Trophoblast cell (in vitro differentiated cells and primary cell): ENCODE results near the gene TMEM97.

Source experiments
- DNase-seq, 2 donors: peaks; one replicate each; pipeline ENCODE4 v3.0.0-alpha.2; 2016
- H2AFZ ChIP-seq: 2 replicates; pipeline ENCODE4 v1.6.1; 2013; ENCODE audit warnings: low read length, moderate library complexity, mild to moderate bottlenecking; ENCODE audit not compliant: insufficient read depth, poor library complexity
- H2AK5ac ChIP-seq: 2 replicates; pipeline ENCODE4 v1.6.1; 2013; ENCODE audit warnings: mild to moderate bottlenecking, low read length
- H2BK120ac ChIP-seq: 2 replicates; pipeline ENCODE4 v1.6.1; 2013; ENCODE audit warnings: low read length, mild to moderate bottlenecking, moderate library complexity; ENCODE audit not compliant: insufficient read depth, poor library complexity
- H2BK12ac ChIP-seq: 2 replicates; pipeline ENCODE4 v1.6.1; 2013; ENCODE audit warnings: mild to moderate bottlenecking, low read length, moderate library complexity
- H2BK5ac ChIP-seq: 2 replicates; pipeline ENCODE4 v1.6.1; 2013; ENCODE audit warnings: low read length, low read depth, moderate library complexity, mild to moderate bottlenecking; ENCODE audit not compliant: poor library complexity
- H3K14ac ChIP-seq: 2 replicates; pipeline ENCODE4 v1.6.1; 2013; ENCODE audit warnings: mild to moderate bottlenecking, low read length
- H3K18ac ChIP-seq: 2 replicates; pipeline ENCODE4 v1.6.1; 2013; ENCODE audit warnings: mild to moderate bottlenecking, low read length
- H3K23ac ChIP-seq: 2 replicates; pipeline ENCODE4 v1.6.1; 2013; ENCODE audit warnings: low read length
- H3K27ac ChIP-seq: 2 replicates; pipeline ENCODE4 v1.5.1; 2013; ENCODE audit warnings: low read depth, mild to moderate bottlenecking, inconsistent platforms, low read length, moderate library complexity
- H3K27me3 ChIP-seq: 2 replicates; pipeline ENCODE4 v1.6.1; 2013; ENCODE audit warnings: inconsistent platforms, mild to moderate bottlenecking, low read length, moderate library complexity; ENCODE audit not compliant: insufficient read depth
- H3K36me3 ChIP-seq, 2 experiments: 1 replicate in 1 of 2; 2 replicates in 1 of 2; pipeline ENCODE4 v1.6.1; 2013; ENCODE audit warnings: low read length in 2 of 2, mild to moderate bottlenecking in 2 of 2, moderate library complexity in 1 of 2; ENCODE audit not compliant: insufficient read depth in 2 of 2, control insufficient read depth in 1 of 2
- H3K4ac ChIP-seq: 2 replicates; pipeline ENCODE4 v1.6.1; 2013; ENCODE audit warnings: low read depth, mild to moderate bottlenecking, low read length, moderate library complexity
- H3K4me1 ChIP-seq, 2 experiments: 1 replicate in 1 of 2; 2 replicates in 1 of 2; pipeline ENCODE4 v1.6.1; 2013; ENCODE audit warnings: low read length in 2 of 2, mild to moderate bottlenecking in 2 of 2, moderate library complexity in 1 of 2; ENCODE audit not compliant: insufficient read depth in 2 of 2, control insufficient read depth in 1 of 2
- H3K4me2 ChIP-seq: 2 replicates; pipeline ENCODE4 v1.6.1; 2013; ENCODE audit warnings: inconsistent platforms, mild to moderate bottlenecking, low read length, moderate library complexity
- H3K4me3 ChIP-seq: 2 replicates; pipeline ENCODE4 v1.5.1; 2013; ENCODE audit warnings: mild to moderate bottlenecking, low read depth, low read length, inconsistent platforms
- H3K79me1 ChIP-seq: one replicate; pipeline ENCODE4 v1.6.1; 2013; ENCODE audit warnings: low read length
- H3K79me2 ChIP-seq: 2 replicates; pipeline ENCODE4 v1.6.1; 2013; ENCODE audit warnings: low read length, mild to moderate bottlenecking; ENCODE audit not compliant: control insufficient read depth, insufficient read depth, poor library complexity
- H3K9ac ChIP-seq: 2 replicates; pipeline ENCODE4 v1.6.1; 2013; ENCODE audit warnings: mild to moderate bottlenecking, low read length
- H3K9me3 ChIP-seq: 2 replicates; pipeline ENCODE4 v1.6.1; 2013; ENCODE audit warnings: low read depth, mild to moderate bottlenecking, control low read depth, inconsistent platforms, low read length; ENCODE audit not compliant: insufficient read depth
- H4K12ac ChIP-seq: 2 replicates; pipeline ENCODE4 v1.6.1; 2013; ENCODE audit warnings: low read depth, mild to moderate bottlenecking, low read length, moderate library complexity
- H4K8ac ChIP-seq: 2 replicates; pipeline ENCODE4 v1.6.1; 2013; ENCODE audit warnings: low read depth, mild to moderate bottlenecking, low read length, moderate library complexity
- H4K91ac ChIP-seq: one replicate; pipeline ENCODE4 v1.6.1; 2013; ENCODE audit warnings: low read depth, mild to moderate bottlenecking, low read length, moderate library complexity
- WGBS: extraction: QIAGEN DNeasy Blood & Tissue Kit; methylation state at CpG from one replicate; pipeline ENCODE4 v1.1.7; 2013; ENCODE audit warnings: missing lambda C conversion rate; ENCODE audit not compliant: insufficient read length, insufficient coverage; ENCODE audit errors: extremely low coverage; 5-methylcytosine and 5-hydroxymethylcytosine counted together

The TMEM97 gene

GRCh38 chr17:28357901-28358197 lies 38.8 kb downstream of the TMEM97 start:
- Histone ChIP-seq H3K9me3 (no peaks in the 10 kb centered on the region), H2BK5ac (no peak overlapping the region), H3K23ac (no peak overlapping the region), H3K79me2 (peaks cover 10% of the 10 kb centered on the region), H3K36me3 (peaks cover 33 to 43% of the 10 kb centered on the region in 2 experiments), H2BK120ac (no peak overlapping the region), H4K8ac (peak overlapping the region; percentile 99), H3K4me2 (peak overlapping the region; percentile 81), H3K4ac (peak overlapping the region; percentile 75), H4K91ac (peak overlapping the region; percentile 88), H3K14ac (peak overlapping the region; percentile 88), H3K18ac (peak overlapping the region; percentile 82), H3K4me1 (peaks cover 0 to 9% of the 10 kb centered on the region in 2 experiments), H2AFZ (peak overlapping the region; percentile 89), H2BK12ac (no peak overlapping the region), H2AK5ac (peak overlapping the region; percentile 65), H4K12ac (peak overlapping the region; percentile 92), H3K27me3 (no peaks in the 10 kb centered on the region), H3K79me1 (peaks cover 9% of the 10 kb centered on the region), H3K4me3 (peak overlapping the region; percentile 96), H3K9ac (peak overlapping the region; percentile 94), H3K27ac (no peak overlapping the region)
- no CpG with 5 or more reads among the region's 4 CpGs for WGBS
- DNase-seq, result no peak

- Histone ChIP-seq H3K23ac (no peak overlapping the region), H4K8ac (no peak overlapping the region), H3K27ac (no peak overlapping the region), H3K79me2 (no peaks in the 10 kb centered on the region), H3K9ac (no peak overlapping the region), H3K18ac (no peak overlapping the region), H3K9me3 (no peaks in the 10 kb centered on the region), H3K4me3 (no peak overlapping the region), H3K27me3 (no peaks in the 10 kb centered on the region), H3K4ac (no peak overlapping the region), H2BK12ac (no peak overlapping the region), H3K4me2 (no peak overlapping the region), H4K12ac (no peak overlapping the region), H3K79me1 (no peaks in the 10 kb centered on the region), H2AFZ (no peak overlapping the region), H2BK5ac (no peak overlapping the region), H3K4me1 (peaks cover 0 to 1% of the 10 kb centered on the region in 2 experiments), H4K91ac (no peak overlapping the region), H3K14ac (no peak overlapping the region), H2BK120ac (no peak overlapping the region), H2AK5ac (no peak overlapping the region), H3K36me3 (peaks cover 25 to 46% of the 10 kb centered on the region in 2 experiments)
- WGBS, result no CpG with 5 or more reads among the region's 5 CpGs
- DNase-seq, result no peak
Observed at GRCh38 chr17:28363186-28363585, 44.2 kb downstream of the TMEM97 start.

GRCh38 chr17:28363776-28364650 lies 45.0 kb downstream of the TMEM97 start:
- no peaks in the 10 kb centered on the region for H3K27me3 ChIP-seq
- no peak overlapping the region for H2BK12ac ChIP-seq
- no peak overlapping the region for H4K91ac ChIP-seq
- H2AFZ ChIP-seq, result no peak overlapping the region
- no peaks in the 10 kb centered on the region for H3K4me1 ChIP-seq
- H2BK5ac ChIP-seq, result no peak overlapping the region
- no peak overlapping the region for H3K14ac ChIP-seq
- peaks cover 25 to 46% of the 10 kb centered on the region in 2 experiments for H3K36me3 ChIP-seq
- no peak overlapping the region for H4K12ac ChIP-seq
- H2BK120ac ChIP-seq, result no peak overlapping the region
- no peaks in the 10 kb centered on the region for H3K79me2 ChIP-seq
- H4K8ac ChIP-seq, result no peak overlapping the region
- no peak overlapping the region for H3K9ac ChIP-seq
- no CpG with 5 or more reads among the region's 8 CpGs for WGBS
- no peaks in the 10 kb centered on the region for H3K9me3 ChIP-seq
- H2AK5ac ChIP-seq, result no peak overlapping the region
- H3K79me1 ChIP-seq, result no peaks in the 10 kb centered on the region
- no peak overlapping the region for H3K27ac ChIP-seq
- H3K4me2 ChIP-seq, result no peak overlapping the region
- no peak overlapping the region for H3K18ac ChIP-seq
- H3K23ac ChIP-seq, result no peak overlapping the region
- H3K4me3 ChIP-seq, result peak overlapping the region; percentile 37
- DNase-seq, result no peak
- no peak overlapping the region for H3K4ac ChIP-seq

GRCh38 chr17:28364665-28365363 lies 45.8 kb downstream of the TMEM97 start, which contains the start of gene SEBOX:
TSS of gene SEBOX (minus strand) at chr17:28365199. CDS start at chr17:28365151, 48 bp downstream.
- DNase-seq, result no peak
- Histone ChIP-seq H3K4me3 (peak within 1 kb of the TSS; percentile 37), H3K23ac (no peak within 1 kb of the TSS), H3K79me2 (no peaks in the 10 kb centered on the region), H3K79me1 (no peaks in the 10 kb centered on the region), H4K8ac (no peak within 1 kb of the TSS), H3K4ac (no peak within 1 kb of the TSS), H3K9ac (peak within 1 kb of the TSS; percentile 15), H3K27me3 (no peaks in the 10 kb centered on the region), H2BK120ac (no peak within 1 kb of the TSS), H4K91ac (no peak within 1 kb of the TSS), H2BK12ac (no peak within 1 kb of the TSS), H3K4me1 (peaks cover 2 to 3% of the 10 kb centered on the region in 2 experiments), H3K9me3 (no peaks in the 10 kb centered on the region), H2BK5ac (no peak within 1 kb of the TSS), H3K27ac (no peak within 1 kb of the TSS), H3K18ac (no peak within 1 kb of the TSS), H4K12ac (no peak within 1 kb of the TSS), H2AFZ (no peak within 1 kb of the TSS), H3K4me2 (no peak within 1 kb of the TSS), H2AK5ac (no peak within 1 kb of the TSS), H3K14ac (no peak within 1 kb of the TSS), H3K36me3 (peaks cover 21 to 42% of the 10 kb centered on the region in 2 experiments)
- WGBS, result no CpG with 5 or more reads among the region's 13 CpGs
